Neural cell (in vitro differentiated cells): Measurements from ENCODE around the gene NPHP4. TPM values are rescaled to one million over a fixed set of nuclear protein-coding genes. Genes with fewer than 3 reads are reported as not detected.

ENCODE experiments used
- H2AFZ ChIP-seq: fragments of 200-600, 300-800 bp; sonication (generic), shearing (Covaris generic); 2 replicates; pipeline ENCODE4 v1.6.0; 2014; ENCODE audit warnings: low read depth, mild to moderate bottlenecking, antibody characterized with exemption, low read length, moderate library complexity
- H3F3A ChIP-seq: fragments of 200-600 bp; shearing (Covaris generic); 2 replicates; pipeline ENCODE4 v1.6.1; 2016; ENCODE audit warnings: mild to moderate bottlenecking, moderate library complexity, mixed read lengths, antibody characterized with exemption, low read length; ENCODE audit not compliant: insufficient read depth, poor library complexity, severe bottlenecking
- H3K27ac ChIP-seq: fragments of 200-600, 300-800 bp; sonication (generic), shearing (Covaris generic); 2 replicates; pipeline ENCODE4 v1.5.1; 2014; ENCODE audit warnings: mild to moderate bottlenecking, low read length, moderate library complexity
- H3K27me3 ChIP-seq: fragments of 300-800, 200-600 bp; sonication (generic), shearing (Covaris generic); 2 replicates; pipeline ENCODE4 v1.6.0; 2014; ENCODE audit warnings: mild to moderate bottlenecking, low read depth, low read length, moderate library complexity; ENCODE audit not compliant: insufficient read depth
- H3K36me3 ChIP-seq: fragments of 300-800, 200-600 bp; sonication (generic), shearing (Covaris generic); 2 replicates; pipeline ENCODE4 v1.5.1; 2014; ENCODE audit warnings: mild to moderate bottlenecking, antibody characterized with exemption, low read length, moderate library complexity; ENCODE audit not compliant: insufficient read depth
- H3K4me2 ChIP-seq: fragments of 300-800, 200-600 bp; sonication (generic), shearing (Covaris generic); 2 replicates; pipeline ENCODE4 v1.6.0; 2014; ENCODE audit warnings: mild to moderate bottlenecking, low read length
- H3K4me3 ChIP-seq: fragments of 300-800, 200-600 bp; sonication (generic), shearing (Covaris generic); 2 replicates; pipeline ENCODE4 v1.5.1; 2014; ENCODE audit warnings: mild to moderate bottlenecking, low read length, moderate library complexity
- H3K79me2 ChIP-seq: fragments of 200-600 bp; shearing (Covaris generic); replicated peaks from 2 replicates; pipeline ENCODE4 v1.6.0; 2014; ENCODE audit warnings: mild to moderate bottlenecking, low read length, moderate library complexity; ENCODE audit not compliant: insufficient read depth
- H3K9ac ChIP-seq: fragments of 300-800, 200-600 bp; sonication (generic), shearing (Covaris generic); 2 replicates; pipeline ENCODE4 v1.6.1; 2016; ENCODE audit warnings: mild to moderate bottlenecking, low read length, mixed read lengths
- H3K9me2 ChIP-seq: fragments of 200-600 bp; shearing (Covaris generic); 2 replicates; pipeline ENCODE4 v1.6.1; 2016; ENCODE audit warnings: mild to moderate bottlenecking, low read length, mixed read lengths; ENCODE audit not compliant: insufficient read depth
- H3K9me3 ChIP-seq: fragments of 200-600, 300-800 bp; sonication (generic), shearing (Covaris generic); 2 replicates; pipeline ENCODE4 v1.6.1; 2016; ENCODE audit warnings: mild to moderate bottlenecking, mixed run types, low read length, moderate library complexity, mixed read lengths
- H4K20me1 ChIP-seq: fragments of 200-600 bp; shearing (Covaris generic); 2 replicates; pipeline ENCODE4 v1.6.1; 2016; ENCODE audit warnings: mild to moderate bottlenecking, mixed run types; ENCODE audit not compliant: insufficient read depth
- CTCF ChIP-seq: fragments of 450-650 bp; IDR thresholded peaks from 2 replicates; pipeline ENCODE4 v1.5.1; 2014; ENCODE audit warnings: antibody characterized with exemption, mild to moderate bottlenecking, moderate library complexity; ENCODE audit not compliant: poor library complexity, severe bottlenecking
- EP300 ChIP-seq: fragments of 450-650 bp; conservative IDR thresholded peaks from 2 replicates; pipeline ENCODE4 v1.6.1; 2014; ENCODE audit warnings: antibody characterized with exemption, mild to moderate bottlenecking, moderate library complexity; ENCODE audit not compliant: poor library complexity, severe bottlenecking
- EZH2 ChIP-seq: fragments of 200-600, 300-800 bp; shearing (Covaris generic), sonication (generic); IDR thresholded peaks from 2 replicates; pipeline ENCODE4 v1.6.1; 2014; ENCODE audit warnings: antibody characterized with exemption, low read length, borderline replicate concordance, mild to moderate bottlenecking; ENCODE audit not compliant: insufficient read depth, poor library complexity, severe bottlenecking
- MXI1 ChIP-seq: fragments of 450-650 bp; conservative IDR thresholded peaks from 2 replicates; pipeline ENCODE4 v1.6.1; 2014; ENCODE audit warnings: antibody characterized with exemption, mild to moderate bottlenecking; ENCODE audit not compliant: poor library complexity, severe bottlenecking
- POLR2AphosphoS5 ChIP-seq: IDR thresholded peaks from 2 replicates; pipeline ENCODE4 v1.6.1; 2012
- RAD21 ChIP-seq: fragments of 450-650 bp; conservative IDR thresholded peaks from 2 replicates; pipeline ENCODE4 v1.6.1; 2014; ENCODE audit warnings: antibody characterized with exemption, mild to moderate bottlenecking, moderate library complexity
- REST ChIP-seq: IDR thresholded peaks from 2 replicates; pipeline ENCODE4 v1.6.1; 2012; ENCODE audit warnings: borderline replicate concordance
- SMC3 ChIP-seq: fragments of 450-650 bp; conservative IDR thresholded peaks from 2 replicates; pipeline ENCODE4 v1.6.1; 2014; ENCODE audit warnings: antibody characterized with exemption, mild to moderate bottlenecking, moderate library complexity; ENCODE audit not compliant: poor library complexity
- TAF1 ChIP-seq: IDR thresholded peaks from 2 replicates; pipeline ENCODE4 v1.6.1; 2012; ENCODE audit warnings: low read depth
- polyA plus RNA-seq: library from polyadenylated mRNA; depleted of rRNA; stranded (reverse); fragments of >200 nt; gene quantifications from 2 replicates; pipeline ENCODE4 v1.2.3, GENCODE V29; 2014

The NPHP4 gene
- polyA plus RNA-seq, 1 donor from 2014 or later, result 17.1 TPM

DNA sequence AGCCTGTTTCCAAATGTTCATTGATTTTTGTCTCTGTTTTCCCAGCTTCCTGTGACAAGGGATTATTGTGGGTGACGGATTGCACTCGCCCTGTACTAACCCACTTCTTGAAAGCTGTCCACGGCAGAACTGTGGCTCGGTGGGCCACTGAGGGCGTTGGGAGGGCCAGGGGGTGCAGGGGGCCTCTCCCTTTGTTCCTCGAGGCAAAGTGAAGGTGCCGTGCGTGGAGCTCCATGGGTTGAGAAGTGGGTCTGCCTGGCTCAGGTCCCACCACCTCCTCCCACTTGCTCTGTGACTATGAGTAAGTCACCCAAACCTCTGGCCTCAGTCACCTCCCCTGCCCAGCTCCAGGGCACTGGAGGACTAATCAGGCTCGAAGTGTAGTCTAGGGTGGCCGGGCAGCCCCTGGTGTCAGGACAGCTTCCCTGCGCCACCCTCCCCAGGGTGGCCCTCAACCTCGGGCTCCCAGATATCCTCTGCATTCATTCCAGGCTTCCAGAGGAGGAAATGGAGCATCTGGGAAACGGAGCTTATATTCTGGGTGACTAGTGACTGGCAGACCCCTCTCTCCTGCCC, 148.6 kb downstream of the NPHP4 start:
- no peak overlapping the region for H3K27ac ChIP-seq
- TF ChIP-seq EP300 (no peak), EZH2 (no peak), CTCF (no peak), MXI1 (no peak), RAD21 (no peak), POLR2AphosphoS5 (no peak), SMC3 (no peak), REST (no peak), TAF1 (no peak)

GRCh38 chr1:5842679-5843078, 149.5 kb downstream of the NPHP4 start:
- Histone ChIP-seq H3K4me3 (no peak overlapping the region), H3K79me2 (no peaks in the 10 kb centered on the region)
- no peak for TF ChIP-seq EP300
- no peak for TF ChIP-seq POLR2AphosphoS5
- TF ChIP-seq CTCF, result no peak
- no peak for TF ChIP-seq EZH2
- TF ChIP-seq MXI1, result no peak
- no peak for TF ChIP-seq REST
- TF ChIP-seq TAF1, result no peak
- TF ChIP-seq SMC3, result no peak
- TF ChIP-seq RAD21, result no peak

More for the DNA sequence above, 148.6 kb downstream of the NPHP4 start:
- H3K9me2 ChIP-seq, result no peaks in the 10 kb centered on the region
- H3K9ac ChIP-seq, result no peak overlapping the region
- H3K79me2 ChIP-seq, result no peaks in the 10 kb centered on the region
- no peak overlapping the region for H2AFZ ChIP-seq
- no peaks in the 10 kb centered on the region for H3K9me3 ChIP-seq
- no peaks in the 10 kb centered on the region for H4K20me1 ChIP-seq
- no peaks in the 10 kb centered on the region for H3K27me3 ChIP-seq
- H3K4me2 ChIP-seq, result no peak overlapping the region
- H3K36me3 ChIP-seq, result no peaks in the 10 kb centered on the region
- no peak overlapping the region for H3K4me3 ChIP-seq
- H3F3A ChIP-seq, result no peaks in the 10 kb centered on the region

More at GRCh38 chr1:5842679-5843078, 149.5 kb downstream of the NPHP4 start:
- Histone ChIP-seq H4K20me1 (no peaks in the 10 kb centered on the region), H3K9me2 (no peaks in the 10 kb centered on the region), H3F3A (no peaks in the 10 kb centered on the region), H2AFZ (no peak overlapping the region), H3K9me3 (no peaks in the 10 kb centered on the region), H3K27me3 (no peaks in the 10 kb centered on the region), H3K9ac (no peak overlapping the region), H3K27ac (no peak overlapping the region), H3K36me3 (no peaks in the 10 kb centered on the region), H3K4me2 (no peak overlapping the region)
